Ovary (tissue), 3 donors: Measurements from ENCODE around the gene PAQR5.

Source experiments
- CTCF ChIP-seq, 3 donors: fragments of 450-650 bp in 2 of 3; fragments of 200-600 bp in 1 of 3; IDR thresholded peaks; one replicate each; pipeline versions ENCODE4 v1.5.1 to v1.8.0; 2016 to 2022; ENCODE audit warnings: antibody characterized with exemption in 3 of 3, mild to moderate bottlenecking in 1 of 3
- EP300 ChIP-seq: sonication (generic); formaldehyde crosslinking; IDR thresholded peaks from one replicate; pipeline ENCODE4 v1.6.1; 2017; ENCODE audit warnings: antibody characterized with exemption
- POLR2A ChIP-seq: fragments of 450-650 bp; IDR thresholded peaks from one replicate; pipeline ENCODE4 v1.6.1; 2017; ENCODE audit warnings: antibody characterized with exemption, mild to moderate bottlenecking, moderate library complexity
- donor health status: DM: no; HTN: no; CAD: no.

DNA sequence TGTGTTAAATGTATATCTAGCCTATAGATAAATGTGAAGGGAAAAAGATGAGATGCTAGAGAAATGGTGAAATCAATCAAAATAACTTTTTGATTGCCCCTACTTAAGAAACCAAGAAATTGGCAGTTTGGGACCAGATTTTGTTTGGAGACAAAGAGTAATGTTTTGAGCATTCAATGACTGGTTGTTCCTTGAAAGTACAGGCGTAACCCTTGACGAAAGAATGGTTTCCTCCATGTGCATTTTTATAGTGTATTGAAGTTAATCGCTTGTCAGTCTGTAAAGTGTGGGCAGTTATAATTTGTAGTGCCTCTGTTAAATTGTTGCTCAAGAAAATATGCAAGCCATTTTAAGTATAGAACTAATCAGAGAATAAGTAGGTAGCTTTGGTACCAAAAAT lies 116.7 kb downstream of the PAQR5 start:
- TF ChIP-seq CTCF (IDR thresholded peaks at IDR 0.05), result no peak
- no peak for TF ChIP-seq EP300
- no peak for TF ChIP-seq POLR2A
